Vagina (tissue), 2 donors: ENCODE data around the gene TAGLN3.

Experiments used
- POLR2A ChIP-seq, 2 donors: fragments of 450-650 bp; IDR thresholded peaks; one replicate each; pipeline ENCODE4 v1.6.1; 2017; ENCODE audit warnings: antibody characterized with exemption in 2 of 2, mild to moderate bottlenecking in 2 of 2, moderate library complexity in 2 of 2
- POLR2AphosphoS5 ChIP-seq, 2 donors: sonication (generic); formaldehyde crosslinking; IDR thresholded peaks; one replicate each; pipeline ENCODE4 v1.9.0; 2017; ENCODE audit warnings: antibody characterized with exemption in 2 of 2, mild to moderate bottlenecking in 2 of 2, low read depth in 1 of 2; ENCODE audit not compliant: insufficient read depth in 1 of 2
- TF ChIP-seq, protein P1 (sequence below), 3 experiments: fragments of 450-650 bp in 2 of 3; fragments of 200-600 bp in 1 of 3; sonication (generic) in 1 of 3; IDR thresholded peaks; one replicate each; pipeline ENCODE4 v1.5.1; 2017 to 2019; ENCODE audit warnings: antibody characterized with exemption in 3 of 3, mild to moderate bottlenecking in 2 of 3, moderate library complexity in 2 of 3

DNA sequence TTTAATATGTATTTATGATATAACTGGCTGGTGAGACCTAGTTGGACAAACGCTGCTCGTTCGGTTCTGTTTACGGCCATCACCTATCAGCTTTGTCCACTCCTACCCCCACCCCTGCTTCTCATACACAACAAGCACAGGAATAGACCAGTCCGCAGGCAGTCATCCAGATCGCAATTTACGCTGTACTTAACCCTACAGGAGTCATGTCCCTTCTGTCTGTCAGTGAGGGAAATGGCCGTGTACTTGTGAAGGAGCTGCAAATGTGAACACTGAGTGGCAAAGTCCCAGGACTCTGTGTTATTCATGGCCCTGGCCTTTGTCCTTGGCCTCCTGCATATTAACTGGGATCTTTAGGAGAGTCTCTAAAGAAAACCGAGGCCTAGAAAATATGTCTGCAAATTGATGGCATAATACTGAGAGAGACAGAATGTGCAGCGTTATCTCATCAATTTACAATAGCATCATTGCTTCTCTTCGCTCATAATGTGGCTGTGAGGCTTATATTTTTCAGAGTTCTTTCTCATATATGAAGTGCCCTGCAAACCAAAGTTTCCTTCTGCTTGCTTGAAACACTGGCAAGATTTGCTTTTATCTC lies 27.1 kb upstream of the TAGLN3 start:
- TF ChIP-seq, protein P1, sequence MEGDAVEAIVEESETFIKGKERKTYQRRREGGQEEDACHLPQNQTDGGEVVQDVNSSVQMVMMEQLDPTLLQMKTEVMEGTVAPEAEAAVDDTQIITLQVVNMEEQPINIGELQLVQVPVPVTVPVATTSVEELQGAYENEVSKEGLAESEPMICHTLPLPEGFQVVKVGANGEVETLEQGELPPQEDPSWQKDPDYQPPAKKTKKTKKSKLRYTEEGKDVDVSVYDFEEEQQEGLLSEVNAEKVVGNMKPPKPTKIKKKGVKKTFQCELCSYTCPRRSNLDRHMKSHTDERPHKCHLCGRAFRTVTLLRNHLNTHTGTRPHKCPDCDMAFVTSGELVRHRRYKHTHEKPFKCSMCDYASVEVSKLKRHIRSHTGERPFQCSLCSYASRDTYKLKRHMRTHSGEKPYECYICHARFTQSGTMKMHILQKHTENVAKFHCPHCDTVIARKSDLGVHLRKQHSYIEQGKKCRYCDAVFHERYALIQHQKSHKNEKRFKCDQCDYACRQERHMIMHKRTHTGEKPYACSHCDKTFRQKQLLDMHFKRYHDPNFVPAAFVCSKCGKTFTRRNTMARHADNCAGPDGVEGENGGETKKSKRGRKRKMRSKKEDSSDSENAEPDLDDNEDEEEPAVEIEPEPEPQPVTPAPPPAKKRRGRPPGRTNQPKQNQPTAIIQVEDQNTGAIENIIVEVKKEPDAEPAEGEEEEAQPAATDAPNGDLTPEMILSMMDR (IDR thresholded peaks at IDR 0.05) = no peak
- TF ChIP-seq POLR2AphosphoS5 (IDR thresholded peaks at IDR 0.05; ENCODE audit: insufficient read depth in 1 of 2, low read depth in 1 of 2) (no peak), POLR2A (IDR thresholded peaks at IDR 0.05) (no peak)
